ENCODE data around the gene PHACTR1.
"Not testable (repeated sequence)": the region's sequence is repeated elsewhere in the genome, so short reads cannot be mapped to it uniquely, and the experiment has no call there.

The PHACTR1 gene

DNA sequence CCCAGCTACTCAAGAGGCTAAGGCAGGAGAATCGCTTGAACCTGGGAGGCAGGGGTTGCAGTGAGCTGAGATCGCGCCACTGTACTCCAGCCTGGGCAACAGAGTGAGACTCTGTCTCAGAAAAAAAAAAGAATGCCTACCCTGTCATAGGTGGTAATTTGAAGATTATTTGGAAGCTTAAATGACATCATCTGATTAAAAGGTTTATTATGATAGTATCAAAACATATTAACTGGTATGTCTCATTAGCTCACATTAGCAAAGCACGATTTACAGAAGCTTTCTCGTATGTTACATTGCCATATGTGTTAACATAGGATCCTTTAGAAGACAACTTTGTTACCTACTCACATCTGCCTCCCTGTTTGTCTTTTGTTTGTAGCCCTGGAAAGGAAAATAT, 443.3 kb downstream of the PHACTR1 start:
- not testable (repeated sequence) for DNase-seq (ENCODE audit: low spot score)

DNA sequence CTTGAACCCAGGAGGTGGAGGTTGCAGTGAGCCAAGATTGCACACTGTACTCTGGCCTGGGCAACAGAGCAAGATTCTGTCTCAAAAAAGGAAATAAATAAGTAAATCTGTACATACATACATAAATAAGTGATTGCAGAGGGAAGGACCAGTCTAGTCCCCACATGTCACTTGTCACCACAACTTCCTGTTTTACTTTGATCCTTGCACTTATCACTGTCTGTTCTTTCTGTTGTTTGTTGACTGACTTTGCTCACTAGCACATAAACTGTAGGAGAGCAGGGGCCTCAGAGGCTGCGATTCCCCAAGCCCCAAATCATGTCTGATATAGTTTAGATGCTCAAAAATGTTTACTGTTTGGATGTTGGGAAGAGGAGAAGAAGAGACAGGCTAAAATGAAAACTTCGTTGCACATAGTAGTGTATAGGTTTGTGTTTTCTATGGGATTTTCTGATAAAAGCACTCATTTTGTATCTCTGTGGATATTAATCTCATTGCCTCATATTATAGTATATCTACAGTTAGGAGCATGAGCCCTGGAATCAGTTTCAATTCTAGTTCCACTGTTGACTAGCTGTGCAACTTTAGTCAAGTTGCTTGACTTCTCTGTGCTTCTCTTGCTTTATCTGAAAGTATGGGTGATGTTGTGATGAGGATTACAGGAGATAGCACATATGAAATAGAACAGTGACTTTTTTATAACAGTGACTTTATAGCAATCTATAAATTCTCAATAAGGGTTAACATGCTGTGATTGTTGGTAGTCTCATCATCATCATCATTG, 446.8 kb downstream of the PHACTR1 start:
- DNase-seq (ENCODE audit: low spot score) = no peak

- DNase-seq (ENCODE audit: low spot score) = no peak
Observed at GRCh38 chr6:13164291-13164690, 447.7 kb downstream of the PHACTR1 start.

DNA sequence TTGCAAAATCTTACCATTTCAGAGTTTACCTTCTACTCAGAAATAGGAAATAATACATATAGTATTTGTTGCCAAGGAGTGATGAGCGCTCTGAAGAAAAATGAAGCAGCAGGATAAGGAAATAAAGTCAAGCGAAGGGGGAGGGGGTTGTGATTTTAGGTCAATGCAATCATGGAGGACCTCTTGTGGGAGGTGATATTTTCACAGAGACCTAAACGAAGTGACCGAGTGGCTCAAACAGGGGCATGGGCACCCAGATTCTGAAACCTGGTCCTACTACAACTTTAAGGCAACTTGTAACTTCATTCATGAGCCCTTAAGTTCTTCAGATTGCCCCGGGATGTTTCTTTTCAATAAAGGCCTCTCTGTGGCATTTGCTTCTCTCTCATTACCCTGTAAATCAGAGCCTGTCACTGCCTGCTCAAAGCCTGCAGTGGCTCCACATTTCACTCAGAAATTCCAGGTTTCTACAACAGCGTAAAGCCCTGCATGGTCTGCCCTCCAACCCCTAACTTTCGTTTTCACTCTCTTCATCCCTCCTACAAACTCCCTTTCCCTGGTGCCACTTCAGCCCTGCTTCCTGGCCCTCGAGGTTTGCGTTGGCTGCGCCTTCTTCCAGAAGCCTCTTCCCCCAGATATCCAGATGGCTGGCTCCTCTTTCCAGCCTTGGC, 449.1 kb downstream of the PHACTR1 start:
- DNase-seq (ENCODE audit: low spot score) = no peak

DNA sequence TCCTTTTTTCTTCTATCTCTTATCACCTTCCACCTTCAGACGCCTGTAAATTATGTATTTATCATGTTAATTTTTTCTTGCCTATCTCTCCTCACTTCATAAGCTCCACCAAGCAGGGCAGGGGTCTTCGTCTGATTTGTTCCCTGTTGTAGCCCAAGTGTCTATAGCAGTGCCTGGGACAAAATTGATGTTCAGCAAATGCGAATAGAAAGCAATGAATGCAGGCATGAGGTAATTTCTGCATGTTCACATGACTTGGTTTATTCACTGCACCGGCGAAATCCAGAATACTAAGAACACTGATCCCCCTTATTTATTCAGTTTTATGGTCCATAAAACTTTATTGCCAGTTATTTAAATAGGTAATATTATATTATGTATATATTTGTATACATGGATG, 449.7 kb downstream of the PHACTR1 start:
- no peak for DNase-seq (ENCODE audit: low spot score)

- DNase-seq (ENCODE audit: low spot score) = no peak
Observed at GRCh38 chr6:13166916-13167315, 450.3 kb downstream of the PHACTR1 start.

DNA sequence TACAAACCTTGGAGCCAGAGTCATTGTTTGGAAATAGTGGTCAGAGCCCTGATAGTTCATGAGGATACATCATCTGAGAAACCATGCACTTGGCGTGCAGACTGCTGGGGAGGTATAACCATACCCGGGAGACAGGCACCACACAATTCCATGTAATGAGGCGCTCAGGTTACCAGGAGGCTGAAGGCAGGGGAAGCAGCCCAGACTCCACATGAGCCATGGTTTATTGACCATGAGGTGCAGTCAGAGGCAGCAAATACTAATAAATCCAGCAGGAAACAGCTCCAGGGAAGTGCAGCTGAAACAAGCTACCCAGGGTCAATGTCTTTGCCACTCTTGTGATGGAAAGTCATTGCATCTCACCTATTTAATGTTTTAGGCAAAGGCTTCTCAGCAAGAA, 455.7 kb downstream of the PHACTR1 start:
- no peak for DNase-seq (ENCODE audit: low spot score)

DNA sequence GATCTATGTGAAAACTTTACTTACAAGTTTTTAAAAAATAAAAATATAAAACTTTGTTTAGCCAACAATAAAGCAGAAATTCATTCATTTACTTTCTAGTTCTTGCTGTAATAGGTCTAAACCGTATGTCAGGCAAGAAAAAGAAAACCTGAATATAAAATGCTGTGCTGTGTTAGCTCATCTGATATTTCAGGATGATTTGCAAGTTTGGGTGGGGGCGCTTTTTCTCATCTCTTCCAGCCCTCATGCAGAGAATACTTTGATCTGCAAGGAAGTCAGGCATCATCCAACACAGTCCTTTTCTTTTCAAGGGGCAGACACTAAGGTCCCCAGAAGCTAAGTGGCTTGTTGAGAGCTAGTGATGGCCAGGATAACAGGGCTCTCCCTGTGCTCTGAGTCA, 458.5 kb downstream of the PHACTR1 start:
- DNase-seq (ENCODE audit: low spot score) = no peak

DNA sequence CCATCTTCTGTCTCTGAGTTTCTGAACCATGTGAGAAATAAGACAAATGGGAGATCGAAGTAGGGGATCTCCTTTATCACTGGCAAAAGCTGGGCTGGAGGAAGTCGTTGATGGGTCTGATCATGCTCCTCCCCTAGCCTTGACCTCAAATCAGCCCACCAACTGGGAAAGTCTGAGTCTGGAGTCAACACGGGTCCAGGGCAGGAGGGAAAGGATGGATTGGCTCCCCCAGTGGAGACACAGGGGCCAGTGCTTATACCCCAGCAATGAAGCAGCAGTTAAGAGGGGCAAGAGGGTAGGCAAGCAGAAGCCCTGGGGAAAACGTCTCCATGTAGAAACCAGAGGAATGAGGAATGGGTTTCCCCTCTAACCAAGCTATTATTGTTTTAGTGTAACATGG, 459.2 kb downstream of the PHACTR1 start:
- no peak for DNase-seq (ENCODE audit: low spot score)

- DNase-seq (ENCODE audit: low spot score) = no peak
Observed at GRCh38 chr6:13177664-13178063, 461.1 kb downstream of the PHACTR1 start.

DNA sequence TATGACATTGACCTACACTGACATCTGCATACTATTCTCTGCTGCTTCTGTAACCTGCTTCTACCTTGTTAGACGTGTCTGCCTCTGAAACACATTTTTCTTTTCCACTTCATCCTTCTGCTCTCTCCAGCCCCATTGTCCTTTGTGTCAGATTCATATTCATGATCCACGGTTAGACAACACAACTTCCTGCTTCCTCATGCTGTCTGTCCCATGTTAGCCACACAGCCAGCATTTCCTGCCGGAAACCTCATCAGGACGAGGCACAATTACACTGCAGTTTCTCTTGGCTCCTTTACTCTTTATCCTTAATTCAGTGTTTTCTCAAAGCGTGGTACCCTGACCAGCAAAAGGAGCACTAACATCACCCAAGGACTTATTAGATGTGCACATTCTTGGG, 461.5 kb downstream of the PHACTR1 start:
- DNase-seq (ENCODE audit: low spot score) = no peak

GRCh38 chr6:13180538-13180937, 464.0 kb downstream of the PHACTR1 start:
- DNase-seq (ENCODE audit: low spot score) = no peak

GRCh38 chr6:13181393-13181792, 464.8 kb downstream of the PHACTR1 start:
- peak; percentile 85 for DNase-seq (ENCODE audit: low spot score)

DNA sequence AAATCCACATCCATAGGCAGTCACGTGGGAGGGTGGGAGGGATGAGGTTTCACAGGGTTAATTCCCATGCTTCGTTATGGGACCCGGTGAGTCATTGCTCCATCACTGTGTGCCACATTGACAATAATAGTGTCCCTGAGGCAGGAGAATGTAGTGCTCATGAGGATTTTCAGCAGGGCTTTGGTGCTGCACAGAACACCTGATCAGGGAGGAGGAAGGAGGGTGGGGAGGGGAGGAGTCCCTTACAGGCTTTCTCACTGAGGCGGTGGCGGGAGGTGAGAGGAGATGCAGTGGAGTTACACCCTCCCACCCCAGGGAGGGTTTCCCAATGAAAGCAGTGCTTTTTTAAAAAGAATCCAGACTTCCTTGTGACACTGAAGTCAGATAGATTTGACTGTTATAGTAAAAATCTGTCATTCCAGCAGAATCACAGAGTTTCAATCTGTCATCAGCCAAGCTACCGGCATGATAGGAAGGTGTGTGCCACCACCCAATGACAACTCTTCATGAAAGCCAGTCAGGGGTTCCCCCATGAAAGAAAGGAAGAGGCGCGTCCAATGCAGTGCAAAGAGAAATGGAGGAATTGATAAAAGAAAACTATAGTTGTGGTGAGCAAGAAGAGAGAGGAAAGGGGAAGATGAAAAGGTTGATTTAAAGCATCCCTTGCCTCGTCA, 467.0 kb downstream of the PHACTR1 start:
- peak; percentile 42 for DNase-seq (ENCODE audit: low spot score)

DNA sequence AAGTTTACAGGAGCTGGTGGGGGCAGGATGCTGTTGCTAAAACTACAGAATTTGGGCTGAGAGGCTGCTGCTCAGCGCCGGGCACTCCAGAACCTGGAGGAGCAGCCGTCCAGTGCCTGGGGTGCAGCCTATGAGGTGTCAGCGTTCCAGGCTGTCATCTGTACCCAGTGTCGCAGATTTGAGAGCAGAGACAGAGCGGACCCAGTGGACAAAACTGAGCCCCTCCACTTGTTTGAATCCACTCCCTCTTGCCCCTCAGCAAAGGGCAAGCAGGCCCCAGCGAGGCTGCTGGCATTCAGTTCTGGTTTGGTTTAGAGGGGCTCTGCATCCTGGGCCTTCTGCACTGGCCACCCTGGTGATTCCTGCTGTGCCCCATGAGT, 467.5 kb downstream of the PHACTR1 start:
- no peak for DNase-seq (ENCODE audit: low spot score)

- DNase-seq (ENCODE audit: low spot score) = no peak
Observed at GRCh38 chr6:13184547-13184946, 468.0 kb downstream of the PHACTR1 start.

DNA sequence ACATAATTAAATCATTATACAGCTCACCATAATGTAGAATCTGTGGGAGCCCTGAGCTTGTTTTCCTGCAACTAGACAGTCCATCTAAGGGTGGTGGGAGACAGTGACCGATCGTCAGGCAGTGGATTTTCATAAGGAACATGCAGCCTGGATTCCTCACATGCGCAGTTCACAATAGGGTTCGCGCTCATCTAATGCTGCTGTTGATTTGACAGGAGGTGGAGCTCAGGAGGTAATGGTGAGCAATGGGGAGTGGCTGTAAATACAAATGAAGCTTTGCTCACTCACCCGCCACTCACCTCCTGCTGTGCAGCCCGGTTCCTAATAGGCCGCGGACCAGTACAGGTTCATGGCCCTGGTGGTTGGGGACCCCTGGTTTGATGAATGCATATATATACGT, 470.3 kb downstream of the PHACTR1 start:
- no peak for DNase-seq (ENCODE audit: low spot score)

DNA sequence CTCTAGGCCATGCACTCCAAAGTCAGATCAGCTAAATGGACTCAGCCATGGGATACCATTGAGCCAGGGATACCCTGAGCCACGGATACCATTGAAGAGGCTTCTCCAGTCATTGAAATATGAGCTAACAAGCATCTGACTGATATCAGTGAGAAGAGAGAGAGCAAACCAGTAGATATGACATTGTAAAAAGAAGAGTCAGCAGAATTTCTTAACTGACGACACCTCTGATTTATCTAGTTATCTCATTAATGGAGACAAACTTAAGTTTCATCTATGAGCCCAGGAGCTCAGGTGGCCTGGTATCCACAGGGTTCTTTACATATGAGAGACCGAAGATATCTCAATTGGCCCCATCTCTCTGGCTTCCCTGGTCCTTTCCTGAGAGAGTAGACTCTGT, 471.1 kb downstream of the PHACTR1 start:
- no peak for DNase-seq (ENCODE audit: low spot score)

- no peak for DNase-seq (ENCODE audit: low spot score)
Observed at GRCh38 chr6:13188306-13188705, 471.7 kb downstream of the PHACTR1 start.

DNA sequence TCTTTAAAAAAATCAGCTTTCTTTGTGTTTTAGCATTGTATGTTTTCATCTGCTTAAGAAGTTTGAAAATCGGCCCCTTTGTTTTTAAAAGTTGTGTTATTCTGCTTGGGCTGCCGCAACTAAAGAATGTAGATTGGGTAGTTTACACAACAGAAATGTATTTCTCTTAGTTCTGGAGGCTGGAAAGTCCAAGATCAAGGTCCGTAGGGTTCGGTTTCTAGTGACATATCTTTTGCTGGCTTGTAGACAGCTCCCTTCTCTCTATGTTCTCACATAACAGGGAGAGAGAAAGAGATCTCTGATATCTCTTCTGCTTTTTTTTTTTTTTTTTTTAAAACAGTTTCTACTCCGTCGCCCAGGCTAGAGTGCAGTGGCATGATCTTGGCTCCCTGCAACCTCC, 473.1 kb downstream of the PHACTR1 start:
- DNase-seq (ENCODE audit: low spot score) = no peak

DNA sequence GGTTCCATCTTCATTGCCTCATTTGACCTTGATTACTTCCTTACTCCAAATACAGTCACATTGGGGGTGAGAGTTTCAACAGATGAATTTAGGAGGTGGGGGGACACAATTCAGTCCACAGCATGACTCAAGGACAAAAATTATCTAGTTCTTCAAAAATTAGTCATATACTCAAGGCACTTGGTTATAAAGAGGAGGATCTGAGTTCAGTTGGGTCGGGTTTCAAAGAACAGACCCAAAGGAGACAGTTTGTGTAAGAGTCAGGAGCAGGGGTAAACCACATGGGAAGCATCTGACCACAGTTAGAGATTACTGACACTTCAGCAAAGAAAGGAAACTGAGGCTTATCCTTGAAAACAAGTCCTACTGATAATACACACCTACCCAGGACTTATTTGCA, 473.8 kb downstream of the PHACTR1 start:
- no peak for DNase-seq (ENCODE audit: low spot score)

- no peak for DNase-seq (ENCODE audit: low spot score)
Observed at GRCh38 chr6:13191461-13191860, 474.9 kb downstream of the PHACTR1 start.

GRCh38 chr6:13194852-13195251, 478.3 kb downstream of the PHACTR1 start:
- DNase-seq (ENCODE audit: low spot score) = no peak

All from SW480 (cell line).